Smooth muscle cell (in vitro differentiated cells): ENCODE measurements around the gene TRAF7. TPM values are rescaled to one million over a fixed set of nuclear protein-coding genes. Genes with fewer than 3 reads are reported as not detected.

ENCODE experiments used
- DNase-seq: peaks from one replicate; lab custom pipeline; 2025; ENCODE audit not compliant: unreplicated experiment; lab: John Stamatoyannopoulos, UW
- H2AFZ ChIP-seq: fragments of 200-600 bp; sonication (generic); 2 replicates; pipeline ENCODE4 v1.6.0; 2016; ENCODE audit warnings: antibody characterized with exemption, low read depth, mild to moderate bottlenecking
- H3F3A ChIP-seq: fragments of 200-600 bp; sonication (generic); 2 replicates; pipeline ENCODE4 v1.6.0; 2017; ENCODE audit warnings: antibody characterized with exemption, low read depth
- H3K27ac ChIP-seq: fragments of 200-600 bp; sonication (generic); 2 replicates; pipeline ENCODE4 v1.5.1; 2016; ENCODE audit warnings: low read depth, mild to moderate bottlenecking
- H3K27me3 ChIP-seq: fragments of 200-600 bp; sonication (generic); 2 replicates; pipeline ENCODE4 v1.6.1; 2016; ENCODE audit warnings: low read depth, mild to moderate bottlenecking
- H3K36me3 ChIP-seq: fragments of 200-600 bp; sonication (generic); 2 replicates; pipeline ENCODE4 v1.5.1; 2016; ENCODE audit warnings: low read depth
- H3K4me1 ChIP-seq: fragments of 200-600 bp; sonication (generic); 2 replicates; pipeline ENCODE4 v1.5.1; 2016; ENCODE audit warnings: low read depth
- H3K4me2 ChIP-seq: fragments of 200-600 bp; sonication (generic); 2 replicates; pipeline ENCODE4 v1.6.0; 2016; ENCODE audit warnings: mild to moderate bottlenecking
- H3K4me3 ChIP-seq: fragments of 200-600 bp; sonication (generic); 2 replicates; pipeline ENCODE4 v1.5.1; 2016; ENCODE audit warnings: mild to moderate bottlenecking
- H3K79me2 ChIP-seq: fragments of 200-600 bp; sonication (generic); 2 replicates; pipeline ENCODE4 v1.6.0; 2016; ENCODE audit warnings: low read depth, mild to moderate bottlenecking
- H3K9ac ChIP-seq: fragments of 200-600 bp; sonication (generic); 2 replicates; pipeline ENCODE4 v1.6.0; 2016; ENCODE audit warnings: low read depth
- H3K9me3 ChIP-seq: fragments of 200-600 bp; sonication (generic); replicated peaks from 2 replicates; pipeline ENCODE4 v1.5.1; 2016; ENCODE audit warnings: low read depth
- H4K20me1 ChIP-seq: fragments of 200-600 bp; sonication (generic); 2 replicates; pipeline ENCODE4 v1.6.0; 2016; ENCODE audit warnings: low read depth
- WGBS: methylation state at CpG from one replicate; pipeline ENCODE4 v1.1.7; 2016; ENCODE audit warnings: low lambda C conversion rate; 5-methylcytosine and 5-hydroxymethylcytosine counted together
- polyA plus RNA-seq: library from polyadenylated mRNA; unstranded; fragments of >200 nt; fragmentation: Nextera tagmentation; extraction: Ambion mirVana; gene quantifications from 2 replicates; pipeline ENCODE4 v1.2.1, GENCODE V29; 2016
- total RNA-seq: library from RNA; depleted of rRNA; stranded (reverse); fragments of >200 nt; gene quantifications from 2 replicates; pipeline ENCODE4 v1.2.3, GENCODE V29; 2014
- TF ChIP-seq, protein P1 (sequence below): fragments of 200-600 bp; sonication (generic); IDR thresholded peaks from 2 replicates; pipeline ENCODE4 v1.5.1; 2017; ENCODE audit warnings: borderline replicate concordance, mild to moderate bottlenecking, antibody characterized with exemption; ENCODE audit not compliant: insufficient read depth, poor library complexity, severe bottlenecking

TRAF7 gene
- total and polyA plus RNA-seq, 2 experiments from 2014 or later = 27.5 to 52.6 TPM

DNA sequence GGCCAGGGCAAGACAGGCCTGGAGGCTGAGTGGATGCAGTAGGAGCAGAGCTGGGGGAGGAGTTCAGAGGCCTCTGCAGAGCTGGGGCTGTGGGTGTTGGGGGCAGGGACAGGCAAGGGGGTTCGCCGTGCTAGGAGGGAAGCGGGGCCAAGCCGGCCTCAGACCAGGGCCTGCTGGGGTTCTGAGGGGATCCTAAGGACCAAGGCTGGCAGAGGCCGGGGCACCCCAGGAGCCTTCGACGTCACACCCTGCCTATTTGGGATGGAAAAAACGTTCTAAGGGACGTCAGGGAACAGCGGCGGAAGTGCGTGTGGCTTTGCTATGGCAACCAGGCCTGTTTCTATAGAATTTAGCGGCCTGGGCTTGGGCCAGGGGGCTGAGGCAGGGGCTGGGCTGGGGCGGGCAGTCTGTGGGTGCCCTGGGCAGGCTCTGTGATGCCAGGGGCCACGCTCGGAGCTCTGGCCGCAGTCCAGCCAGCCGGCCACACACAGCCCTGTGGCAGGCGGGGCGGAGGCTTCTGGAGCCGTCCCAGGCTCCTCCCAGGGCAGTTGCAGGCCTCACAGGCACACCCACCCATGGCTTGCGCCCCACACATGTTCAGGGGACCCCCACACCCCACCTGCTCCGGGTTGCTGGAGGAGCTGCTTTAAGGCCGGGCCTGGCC, 3.7 kb downstream of the TRAF7 start:
- H3K27ac ChIP-seq = no peak overlapping the region
- H3K4me2 ChIP-seq = no peak overlapping the region
- H3K4me3 ChIP-seq = no peak overlapping the region
- H3F3A ChIP-seq = no peaks in the 10 kb centered on the region
- no peaks in the 10 kb centered on the region for H3K9me3 ChIP-seq
- H3K27me3 ChIP-seq = no peaks in the 10 kb centered on the region
- WGBS = 89% methylated on average over 18 of the region's 24 CpGs
- DNase-seq = no peak
- no peaks in the 10 kb centered on the region for H3K36me3 ChIP-seq
- peaks cover 89% of the 10 kb centered on the region for H3K79me2 ChIP-seq
- no peak overlapping the region for H2AFZ ChIP-seq
- peaks cover 87% of the 10 kb centered on the region for H4K20me1 ChIP-seq
- TF ChIP-seq, protein P1, sequence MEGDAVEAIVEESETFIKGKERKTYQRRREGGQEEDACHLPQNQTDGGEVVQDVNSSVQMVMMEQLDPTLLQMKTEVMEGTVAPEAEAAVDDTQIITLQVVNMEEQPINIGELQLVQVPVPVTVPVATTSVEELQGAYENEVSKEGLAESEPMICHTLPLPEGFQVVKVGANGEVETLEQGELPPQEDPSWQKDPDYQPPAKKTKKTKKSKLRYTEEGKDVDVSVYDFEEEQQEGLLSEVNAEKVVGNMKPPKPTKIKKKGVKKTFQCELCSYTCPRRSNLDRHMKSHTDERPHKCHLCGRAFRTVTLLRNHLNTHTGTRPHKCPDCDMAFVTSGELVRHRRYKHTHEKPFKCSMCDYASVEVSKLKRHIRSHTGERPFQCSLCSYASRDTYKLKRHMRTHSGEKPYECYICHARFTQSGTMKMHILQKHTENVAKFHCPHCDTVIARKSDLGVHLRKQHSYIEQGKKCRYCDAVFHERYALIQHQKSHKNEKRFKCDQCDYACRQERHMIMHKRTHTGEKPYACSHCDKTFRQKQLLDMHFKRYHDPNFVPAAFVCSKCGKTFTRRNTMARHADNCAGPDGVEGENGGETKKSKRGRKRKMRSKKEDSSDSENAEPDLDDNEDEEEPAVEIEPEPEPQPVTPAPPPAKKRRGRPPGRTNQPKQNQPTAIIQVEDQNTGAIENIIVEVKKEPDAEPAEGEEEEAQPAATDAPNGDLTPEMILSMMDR = no peak
- no peak overlapping the region for H3K9ac ChIP-seq
- peaks cover 10% of the 10 kb centered on the region for H3K4me1 ChIP-seq

DNA sequence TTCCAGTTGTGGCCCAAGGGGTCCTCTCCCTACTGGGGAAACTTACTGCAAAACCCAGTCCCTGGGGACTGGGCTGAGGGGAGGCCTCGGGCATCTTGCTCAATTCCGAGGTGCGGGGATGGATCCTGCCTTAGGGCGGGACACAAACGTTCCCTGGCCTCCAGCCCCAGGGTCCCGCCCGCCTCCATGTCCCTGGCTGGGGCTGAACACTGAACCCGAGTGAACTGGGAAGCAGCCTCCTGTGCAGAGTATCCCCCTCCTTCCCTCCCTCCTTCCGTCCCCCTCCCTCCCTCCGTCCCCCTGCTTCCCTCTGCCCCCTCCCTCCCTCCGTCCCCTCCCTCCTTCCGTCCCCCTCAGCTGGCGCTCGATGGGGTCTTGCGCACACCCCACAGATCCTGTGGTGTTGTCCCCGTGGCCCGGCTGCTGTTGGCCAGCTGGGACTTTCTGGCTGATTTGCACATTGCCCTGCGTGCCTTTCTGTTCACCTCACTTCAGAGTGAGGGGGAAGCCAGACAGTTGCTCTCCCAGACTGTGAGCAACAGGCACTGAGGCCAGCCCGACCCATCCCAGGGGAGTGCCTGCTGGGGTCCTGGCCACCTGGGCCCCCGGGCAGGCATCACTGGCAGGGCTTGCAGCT, 5.5 kb downstream of the TRAF7 start:
- 89% methylated on average over 7 of the region's 20 CpGs for WGBS
- H3K4me3 ChIP-seq = no peak overlapping the region
- H3K4me1 ChIP-seq = peaks cover 9% of the 10 kb centered on the region
- H3K36me3 ChIP-seq = no peaks in the 10 kb centered on the region
- no peaks in the 10 kb centered on the region for H3K27me3 ChIP-seq
- H3F3A ChIP-seq = no peaks in the 10 kb centered on the region
- DNase-seq = no peak
- no peaks in the 10 kb centered on the region for H3K9me3 ChIP-seq
- TF ChIP-seq, protein P1 = no peak
- H4K20me1 ChIP-seq = peaks cover 82% of the 10 kb centered on the region
- no peak overlapping the region for H3K27ac ChIP-seq
- H3K79me2 ChIP-seq = peaks cover 84% of the 10 kb centered on the region
- H3K4me2 ChIP-seq = no peak overlapping the region
- H2AFZ ChIP-seq = no peak overlapping the region
- no peak overlapping the region for H3K9ac ChIP-seq

DNA sequence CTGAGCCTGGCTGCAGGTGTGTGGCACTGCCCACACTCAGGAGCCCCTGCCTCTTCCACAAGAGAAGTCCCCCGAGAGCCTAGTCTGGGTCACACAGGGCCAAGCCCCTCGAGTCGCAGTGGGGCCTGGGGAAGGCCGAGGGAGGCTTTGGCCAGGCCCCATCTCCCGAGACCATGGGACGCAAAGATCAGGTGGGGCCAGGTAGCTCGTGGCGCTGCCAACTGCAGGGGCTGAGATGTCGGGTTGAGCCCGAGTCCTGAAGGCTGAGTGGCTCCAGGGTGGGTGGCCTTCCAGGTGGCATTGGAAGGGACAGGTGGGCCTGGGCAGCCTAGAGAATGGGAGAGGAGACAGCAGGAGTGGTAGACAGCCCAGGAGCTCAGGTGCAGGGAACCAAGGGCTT, 6.3 kb downstream of the TRAF7 start:
- no peak for DNase-seq
- peaks cover 82% of the 10 kb centered on the region for H4K20me1 ChIP-seq
- no peak overlapping the region for H3K4me3 ChIP-seq
- H3K9ac ChIP-seq = no peak overlapping the region
- H2AFZ ChIP-seq = no peak overlapping the region
- H3K27ac ChIP-seq = no peak overlapping the region
- H3K27me3 ChIP-seq = no peaks in the 10 kb centered on the region
- no peaks in the 10 kb centered on the region for H3F3A ChIP-seq
- 95% methylated on average over 10 of the region's 10 CpGs for WGBS
- H3K4me1 ChIP-seq = peaks cover 6% of the 10 kb centered on the region
- TF ChIP-seq, protein P1 = no peak
- H3K4me2 ChIP-seq = no peak overlapping the region
- H3K36me3 ChIP-seq = no peaks in the 10 kb centered on the region
- H3K9me3 ChIP-seq = no peaks in the 10 kb centered on the region
- peaks cover 78% of the 10 kb centered on the region for H3K79me2 ChIP-seq
